H1 (cell line): Measurements from ENCODE around the gene COMMD7. TPM values are rescaled to one million over a fixed set of nuclear protein-coding genes. Genes with fewer than 3 reads are reported as not detected.
"Not testable (repeated sequence)": the region's sequence is repeated elsewhere in the genome, so short reads cannot be mapped to it uniquely, and the experiment has no call there.

Source experiments
- CTCF ChIA-PET: fragments of 300-600 bp; sonication (Branson Sonifier 250); formaldehyde crosslinking; loops from one replicate; lab custom pipeline; 2021; ENCODE audit not compliant: partially characterized antibody; lab: Charles Lee
- POLR2A ChIA-PET: fragments of 300-600 bp; sonication (Branson Sonifier 250); formaldehyde crosslinking; loops from one replicate; lab custom pipeline; 2021; ENCODE audit warnings: inconsistent platforms; ENCODE audit not compliant: partially characterized antibody; lab: Charles Lee
- DNase-seq, 2 experiments: peaks; one replicate each; pipeline versions ENCODE4 v3.0.0 to v3.0.0-alpha.2; 2010 to 2022; ENCODE audit warnings: low spot score in 2 of 2, low read depth in 1 of 2, mixed read lengths in 1 of 2
- FAIRE-seq: peaks from 2 replicates; lab custom pipeline; 2011; peaks lifted over from hg19 to GRCh38; lab: Jason Lieb, UNC
- H2AFZ ChIP-seq: 2 replicates; pipeline ENCODE4 v1.8.1; 2012; ENCODE audit warnings: low read length, inconsistent platforms
- H2AK5ac ChIP-seq: 2 replicates; pipeline ENCODE4 v1.6.1; 2013; ENCODE audit warnings: low read depth, low read length
- H2BK120ac ChIP-seq: replicated peaks from 2 replicates; pipeline ENCODE3; 2013; ENCODE audit warnings: low read depth, low read length, inconsistent platforms
- H2BK12ac ChIP-seq: 2 replicates; pipeline ENCODE4 v1.6.1; 2013; ENCODE audit warnings: low read depth, low read length
- H2BK15ac ChIP-seq: 2 replicates; pipeline ENCODE4 v1.6.1; 2013; ENCODE audit warnings: low read length
- H2BK20ac ChIP-seq: 2 replicates; pipeline ENCODE4 v1.6.1; 2013; ENCODE audit warnings: low read length
- H2BK5ac ChIP-seq: 2 replicates; pipeline ENCODE4 v1.6.1; 2013; ENCODE audit warnings: low read depth, low read length
- H3K14ac ChIP-seq: 2 replicates; pipeline ENCODE4 v1.6.1; 2013; ENCODE audit warnings: inconsistent platforms; ENCODE audit not compliant: insufficient read length
- H3K18ac ChIP-seq: 2 replicates; pipeline ENCODE4 v1.6.1; 2013; ENCODE audit warnings: low read length; ENCODE audit errors: extremely low read depth
- H3K23ac ChIP-seq: 2 replicates; pipeline ENCODE4 v1.6.1; 2013; ENCODE audit warnings: inconsistent platforms; ENCODE audit not compliant: insufficient read length
- H3K23me2 ChIP-seq: 2 replicates; pipeline ENCODE4 v1.6.1; 2013; ENCODE audit warnings: low read depth, low read length
- H3K27ac ChIP-seq: 2 replicates; pipeline ENCODE4 v1.6.1; 2011; ENCODE audit warnings: low read depth, low read length, inconsistent platforms
- H3K27me3 ChIP-seq, 4 experiments: replicated peaks in 1 of 4; 1 replicate in 1 of 4; 2 replicates in 3 of 4; pipeline versions ENCODE4 v1.6.1 to v1.8.1; 2011 to 2013; ENCODE audit warnings: low read length in 3 of 4, mild to moderate bottlenecking in 3 of 4, inconsistent platforms in 2 of 4, mixed read lengths in 2 of 4, moderate library complexity in 1 of 4; ENCODE audit not compliant: control insufficient read depth in 3 of 4, insufficient read depth in 3 of 4; ENCODE audit errors: extremely low read depth in 1 of 4
- H3K36me3 ChIP-seq, 4 experiments: 2 replicates each; pipeline versions ENCODE4 v1.6.1 to v1.8.1; 2011 to 2013; ENCODE audit warnings: mild to moderate bottlenecking in 4 of 4, low read length in 3 of 4, moderate library complexity in 2 of 4, control low read depth in 1 of 4, inconsistent platforms in 1 of 4; ENCODE audit not compliant: insufficient read depth in 4 of 4, control insufficient read depth in 2 of 4
- H3K4ac ChIP-seq: replicated peaks from 2 replicates; pipeline ENCODE3; 2013; ENCODE audit warnings: low read length, low read depth, mixed read lengths, inconsistent platforms; ENCODE audit not compliant: insufficient read length
- H3K4me1 ChIP-seq, 4 experiments: replicated peaks in 1 of 4; 1 replicate in 1 of 4; 2 replicates in 3 of 4; pipeline versions ENCODE4 v1.6.1 to v1.8.1; 2011 to 2013; ENCODE audit warnings: low read length in 3 of 4, inconsistent platforms in 2 of 4, mixed read lengths in 1 of 4; ENCODE audit not compliant: insufficient read depth in 4 of 4, control insufficient read depth in 3 of 4
- H3K4me2 ChIP-seq, 2 experiments: 2 replicates each; pipeline versions ENCODE4 v1.6.1 to v1.8.1; 2011 to 2013; ENCODE audit warnings: low read depth in 2 of 2, low read length in 2 of 2, control low read depth in 1 of 2, inconsistent platforms in 1 of 2, mild to moderate bottlenecking in 1 of 2; ENCODE audit not compliant: insufficient read depth in 1 of 2
- H3K4me3 ChIP-seq, 4 experiments: fragments of 200-600, 300-600 bp in 1 of 4; sonication (generic), shearing (Covaris generic), sonication (Bioruptor Twin) in 1 of 4; 2 replicates each; pipeline versions ENCODE4 v1.5.1 to v1.8.1; 2011 to 2016; ENCODE audit warnings: low read length in 4 of 4, low read depth in 3 of 4, control low read depth in 2 of 4, inconsistent platforms in 2 of 4, mild to moderate bottlenecking in 2 of 4, mixed read lengths in 1 of 4, moderate library complexity in 1 of 4; ENCODE audit not compliant: insufficient read depth in 2 of 4; ENCODE audit errors: extremely low read depth in 1 of 4
- H3K56ac ChIP-seq: replicated peaks from 2 replicates; pipeline ENCODE3; 2013; ENCODE audit warnings: low read depth, mild to moderate bottlenecking, mixed read lengths, low read length, inconsistent platforms; ENCODE audit not compliant: insufficient read length
- H3K79me1 ChIP-seq: 2 replicates; pipeline ENCODE4 v1.6.1; 2013; ENCODE audit warnings: low read depth, low read length, control low read depth
- H3K79me2 ChIP-seq, 2 experiments: 2 replicates each; pipeline versions ENCODE4 v1.6.1 to v1.8.1; 2012 to 2013; ENCODE audit warnings: low read length in 2 of 2, mild to moderate bottlenecking in 2 of 2, inconsistent platforms in 1 of 2; ENCODE audit not compliant: insufficient read depth in 2 of 2, control insufficient read depth in 1 of 2
- H3K9ac ChIP-seq, 4 experiments: replicated peaks in 1 of 4; 1 replicate in 1 of 4; 2 replicates in 3 of 4; pipeline versions ENCODE4 v1.6.1 to v1.8.1; 2011 to 2013; ENCODE audit warnings: low read depth in 3 of 4, low read length in 3 of 4, control low read depth in 2 of 4, mild to moderate bottlenecking in 2 of 4, moderate library complexity in 2 of 4, inconsistent platforms in 1 of 4; ENCODE audit errors: extremely low read depth in 1 of 4
- H3K9me3 ChIP-seq, 2 experiments: 2 replicates each; pipeline versions ENCODE4 v1.6.1 to v1.8.1; 2012 to 2013; ENCODE audit warnings: mild to moderate bottlenecking in 2 of 2, moderate library complexity in 2 of 2, control low read depth in 1 of 2, inconsistent platforms in 1 of 2, low read depth in 1 of 2, low read length in 1 of 2, mixed read lengths in 1 of 2; ENCODE audit not compliant: insufficient read depth in 2 of 2
- H4K20me1 ChIP-seq, 2 experiments: replicated peaks in 1 of 2; 2 replicates each; pipeline versions ENCODE3 to v1.8.1; 2011 to 2013; ENCODE audit warnings: inconsistent platforms in 2 of 2, low read length in 2 of 2, mild to moderate bottlenecking in 1 of 2; ENCODE audit not compliant: insufficient read depth in 2 of 2, control insufficient read depth in 1 of 2
- H4K5ac ChIP-seq: 2 replicates; pipeline ENCODE4 v1.6.1; 2013; ENCODE audit warnings: low read length, low read depth, mixed read lengths, inconsistent platforms; ENCODE audit not compliant: insufficient read length
- H4K8ac ChIP-seq: 2 replicates; pipeline ENCODE4 v1.8.0; 2013; ENCODE audit warnings: mild to moderate bottlenecking, moderate library complexity, low read length, inconsistent platforms; ENCODE audit not compliant: insufficient read depth; ENCODE audit errors: extremely low read depth
- H4K91ac ChIP-seq: replicated peaks from 2 replicates; pipeline ENCODE3; 2013; ENCODE audit warnings: low read length, mixed read lengths, inconsistent platforms; ENCODE audit not compliant: insufficient read length
- WGBS, 2 experiments: shearing (Covaris generic) in 1 of 2; methylation state at CpG; one replicate each; pipeline versions ENCODE4 v1.1.6 to v1.1.7; 2013 to 2015; ENCODE audit warnings: low lambda C conversion rate in 2 of 2, mixed read lengths in 2 of 2, inconsistent platforms in 1 of 2, low coverage in 1 of 2, missing lambda C conversion rate in 1 of 2; ENCODE audit not compliant: insufficient replicate concordance in 2 of 2, insufficient coverage in 1 of 2, insufficient read length in 1 of 2; ENCODE audit errors: extremely low coverage in 1 of 2, missing lambda C conversion rate in 1 of 2; 5-methylcytosine and 5-hydroxymethylcytosine counted together
- polyA plus RNA-seq, 7 experiments: library from polyadenylated mRNA; depleted of rRNA in 3 of 7; stranded (reverse) in 5 of 7; unstranded in 2 of 7; fragments of >200 nt in 5 of 7; fragments of 200-250 nt in 2 of 7; gene quantifications; 1 replicate in 5 of 7; 2 replicates in 1 of 7; 4 replicates in 1 of 7; pipeline versions ENCODE4 v1.2.1 to v1.2.3, GENCODE V29; 2011 to 2013; ENCODE audit warnings: missing spikeins in 2 of 7, mixed read lengths in 2 of 7
- total RNA-seq: library from RNA; stranded (reverse); fragmentation: NEBNext Ultra II Directional; extraction: Animal tissue kit (Norgen Biotek cat#: 25700); gene quantifications from 2 replicates; pipeline ENCODE4 v1.2.1, GENCODE V29; 2021

COMMD7 gene
- total and polyA plus RNA-seq, 2 of the 8 experiments (the other 6 are each of a cell fraction or from before 2014, with no cell fraction given): 39.4 to 48.9 TPM

- ChIA-PET POLR2A (interaction anchor here (0.5 to 14.6 kb wide), 24 partner anchors 11 to 783 kb away, joined by 3 to 239 read pairs (median 7); partner anchors contain the start of genes C20orf203, COMMD7 and MAPRE1), CTCF (interaction anchor here (0.6 to 5.9 kb wide), 10 partner anchors 10 to 100 kb away, joined by 3 to 70 read pairs (median 10); partner anchors contain the start of genes C20orf203 and COMMD7)
- H3K79me1 ChIP-seq, H3K9me3 ChIP-seq, DNase-seq, H2AK5ac ChIP-seq, H3K9ac ChIP-seq, H4K5ac ChIP-seq, H3K23ac ChIP-seq, H2BK20ac ChIP-seq, H3K4ac ChIP-seq, H3K27me3 ChIP-seq, H3K27ac ChIP-seq, H2BK15ac ChIP-seq, H2BK120ac ChIP-seq, H2BK12ac ChIP-seq, H2AFZ ChIP-seq, H4K8ac ChIP-seq, FAIRE-seq, H3K56ac ChIP-seq, H4K91ac ChIP-seq, H3K14ac ChIP-seq: not testable (repeated sequence)
- Histone ChIP-seq H3K18ac (peak overlapping the region; percentile 75; the same call in 1 of the 2 replicates), H2BK5ac (0 out of 2 replicates have a peak overlapping the region, but pooled peaks have one; percentile 86), H4K20me1 (peaks cover 41 to 48% of the 10 kb centered on the region in 2 experiments), H3K4me1 (peaks cover 14 to 27% (median 22%) of the 10 kb centered on the region in 4 experiments), H3K79me2 (peaks cover 71 to 90% of the 10 kb centered on the region in 2 experiments), H3K4me3 (peak overlapping the region; percentile 92 to 100 (median 96); a peak in 7 of 8 replicates), H3K4me2 (peak overlapping the region; percentile 65 to 99), H3K23me2 (peaks cover 14% of the 10 kb centered on the region), H3K36me3 (peaks cover 9 to 74% (median 25%) of the 10 kb centered on the region in 4 experiments)
- WGBS, 2 experiments: 78% methylated on average over 11 of the region's 17 CpGs; no CpG with 5 or more reads in 1 of the 2 experiments
These were observed 22.1 kb upstream of the COMMD7 start for GRCh38 chr20:32765230-32765875.
